Thyroid gland (tissue), 4 donors: ENCODE results near the gene RIC8B. TPM values are rescaled to one million over a fixed set of nuclear protein-coding genes. Genes with fewer than 3 reads are reported as not detected.

ENCODE experiments used
- DNase-seq, 2 donors: peaks; one replicate each; pipeline ENCODE4 v3.0.0-alpha.2; 2019
- H3K27ac ChIP-seq, 3 donors: fragments of 200-600 bp; sonication (generic); 1 replicate in 2 of 3; 2 replicates in 1 of 3; pipeline ENCODE4 v1.5.1; 2016 to 2019; ENCODE audit warnings: mild to moderate bottlenecking in 1 of 3, moderate library complexity in 1 of 3
- H3K27me3 ChIP-seq: fragments of 200-600 bp; sonication (generic); one replicate; pipeline ENCODE4 v1.5.1; 2019
- H3K36me3 ChIP-seq, 2 donors: fragments of 200-600 bp; sonication (generic); one replicate each; pipeline ENCODE4 v1.5.1; 2016 to 2019
- H3K4me1 ChIP-seq, 2 donors: fragments of 200-600 bp; sonication (generic); one replicate each; pipeline ENCODE4 v1.5.1; 2017 to 2019
- H3K4me3 ChIP-seq, 3 donors: fragments of 200-600 bp; sonication (generic); replicated peaks in 1 of 3; 1 replicate in 2 of 3; 2 replicates in 1 of 3; pipeline ENCODE4 v1.5.1; 2016; ENCODE audit warnings: mild to moderate bottlenecking in 1 of 3
- H3K9me3 ChIP-seq: fragments of 200-600 bp; sonication (generic); one replicate; pipeline ENCODE4 v1.5.1; 2017
- CTCF ChIP-seq, 6 experiments: fragments of 200-600 bp in 3 of 6; fragments of 450-650 bp in 3 of 6; sonication (generic) in 3 of 6; IDR thresholded peaks; one replicate each; pipeline ENCODE4 v1.5.1; 2016 to 2019; ENCODE audit warnings: antibody characterized with exemption in 6 of 6, mild to moderate bottlenecking in 2 of 6, inconsistent platforms in 1 of 6, moderate library complexity in 1 of 6
- POLR2A ChIP-seq, 2 donors: fragments of 450-650 bp; IDR thresholded peaks; one replicate each; pipeline ENCODE4 v1.6.1; 2017; ENCODE audit warnings: antibody characterized with exemption in 2 of 2, mild to moderate bottlenecking in 2 of 2, moderate library complexity in 1 of 2
- whole genome bisulfite sequencing, 2 donors: methylation state at CpG; one replicate each; pipeline ENCODE4 v1.1.5; 2017; 5-methylcytosine and 5-hydroxymethylcytosine counted together
- intact Hi-C: fragments of 100-400 bp; cut with DNase I; formaldehyde crosslinking; loops from one replicate; pipeline ENCODE4 v1.15.1; 2023
- total RNA-seq, 4 donors: library from RNA; depleted of rRNA; stranded (reverse); fragments of >200 nt; gene quantifications; one replicate each; pipeline ENCODE4 v1.2.3, GENCODE V29; 2016

RIC8B gene
- total RNA-seq, 4 donors from 2014 or later = 32.5 to 49.8 (median 41.6) TPM

GRCh38 chr12:106741247-106741646 is 33.2 kb upstream of the RIC8B start:
- WGBS, 2 donors = 92 to 94% methylated on average over 2 of the region's 2 CpGs
- Histone ChIP-seq H3K4me1 (no peaks in the 10 kb centered on the region), H3K9me3 (no peaks in the 10 kb centered on the region), H3K4me3 (no peak overlapping the region), H3K27me3 (no peaks in the 10 kb centered on the region), H3K36me3 (no peaks in the 10 kb centered on the region), H3K27ac (no peak overlapping the region)
- TF ChIP-seq POLR2A (IDR thresholded peaks at IDR 0.05) = no peak
- TF ChIP-seq CTCF (IDR thresholded peaks at IDR 0.05) = no peak
- intact Hi-C loops = no loop called here
- DNase-seq = no peak

GRCh38 chr12:106743270-106743988 is 31.1 kb upstream of the RIC8B start:
- no peak for DNase-seq
- 70 to 76% methylated on average over 8 of the region's 8 CpGs for WGBS, 2 donors
- Histone ChIP-seq H3K4me3 (no peak overlapping the region), H3K9me3 (no peaks in the 10 kb centered on the region), H3K27me3 (no peaks in the 10 kb centered on the region), H3K4me1 (no peaks in the 10 kb centered on the region), H3K27ac (no peak overlapping the region), H3K36me3 (no peaks in the 10 kb centered on the region)
- intact Hi-C loops = no loop called here
- TF ChIP-seq CTCF (IDR thresholded peaks at IDR 0.05) (no peak), POLR2A (IDR thresholded peaks at IDR 0.05) (no peak)

GRCh38 chr12:106744600-106744999 is 29.9 kb upstream of the RIC8B start:
- no peaks in the 10 kb centered on the region for H3K36me3 ChIP-seq
- intact Hi-C loops = no loop called here
- H3K4me1 ChIP-seq = no peaks in the 10 kb centered on the region
- no peaks in the 10 kb centered on the region for H3K9me3 ChIP-seq
- H3K4me3 ChIP-seq = no peak overlapping the region
- 81 to 87% methylated on average over 6 of the region's 6 CpGs for WGBS, 2 donors
- no peak overlapping the region for H3K27ac ChIP-seq
- no peaks in the 10 kb centered on the region for H3K27me3 ChIP-seq
- TF ChIP-seq CTCF (IDR thresholded peaks at IDR 0.05) (no peak), POLR2A (IDR thresholded peaks at IDR 0.05) (no peak)
- DNase-seq = no peak

- Histone ChIP-seq H3K27me3 (no peaks in the 10 kb centered on the region), H3K27ac (no peak overlapping the region), H3K36me3 (no peaks in the 10 kb centered on the region), H3K9me3 (no peaks in the 10 kb centered on the region), H3K4me1 (no peaks in the 10 kb centered on the region), H3K4me3 (no peak overlapping the region)
- no peak for DNase-seq
- intact Hi-C loops = no loop called here
- 90 to 93% methylated on average over 4 of the region's 4 CpGs for WGBS, 2 donors
- TF ChIP-seq CTCF (IDR thresholded peaks at IDR 0.05) = no peak
- no peak for TF ChIP-seq POLR2A (IDR thresholded peaks at IDR 0.05)
These were observed 29.2 kb upstream of the RIC8B start for GRCh38 chr12:106745181-106745745.

- intact Hi-C loops = no loop called here
These were observed 26.5 kb upstream of the RIC8B start for GRCh38 chr12:106747973-106748436.

More at GRCh38 chr12:106747973-106748436, 26.5 kb upstream of the RIC8B start:
- no peaks in the 10 kb centered on the region for H3K36me3 ChIP-seq
- H3K27me3 ChIP-seq = no peaks in the 10 kb centered on the region
- TF ChIP-seq CTCF (IDR thresholded peaks at IDR 0.05) = no peak
- TF ChIP-seq POLR2A (IDR thresholded peaks at IDR 0.05) = no peak
- no peak for DNase-seq
- H3K9me3 ChIP-seq = no peaks in the 10 kb centered on the region
- no peak overlapping the region for H3K27ac ChIP-seq
- no peaks in the 10 kb centered on the region for H3K4me1 ChIP-seq
- 94% methylated on average over 3 of the region's 3 CpGs for WGBS, 2 donors
- H3K4me3 ChIP-seq = no peak overlapping the region
